ENCODE data around the gene SPOCK1. TPM values are rescaled to one million over a fixed set of nuclear protein-coding genes. Genes with fewer than 3 reads are reported as not detected.
"Not testable (repeated sequence)": the region's sequence is repeated elsewhere in the genome, so short reads cannot be mapped to it uniquely, and the experiment has no call there.

The SPOCK1 gene
- total RNA-seq: 3.7 TPM

DNA sequence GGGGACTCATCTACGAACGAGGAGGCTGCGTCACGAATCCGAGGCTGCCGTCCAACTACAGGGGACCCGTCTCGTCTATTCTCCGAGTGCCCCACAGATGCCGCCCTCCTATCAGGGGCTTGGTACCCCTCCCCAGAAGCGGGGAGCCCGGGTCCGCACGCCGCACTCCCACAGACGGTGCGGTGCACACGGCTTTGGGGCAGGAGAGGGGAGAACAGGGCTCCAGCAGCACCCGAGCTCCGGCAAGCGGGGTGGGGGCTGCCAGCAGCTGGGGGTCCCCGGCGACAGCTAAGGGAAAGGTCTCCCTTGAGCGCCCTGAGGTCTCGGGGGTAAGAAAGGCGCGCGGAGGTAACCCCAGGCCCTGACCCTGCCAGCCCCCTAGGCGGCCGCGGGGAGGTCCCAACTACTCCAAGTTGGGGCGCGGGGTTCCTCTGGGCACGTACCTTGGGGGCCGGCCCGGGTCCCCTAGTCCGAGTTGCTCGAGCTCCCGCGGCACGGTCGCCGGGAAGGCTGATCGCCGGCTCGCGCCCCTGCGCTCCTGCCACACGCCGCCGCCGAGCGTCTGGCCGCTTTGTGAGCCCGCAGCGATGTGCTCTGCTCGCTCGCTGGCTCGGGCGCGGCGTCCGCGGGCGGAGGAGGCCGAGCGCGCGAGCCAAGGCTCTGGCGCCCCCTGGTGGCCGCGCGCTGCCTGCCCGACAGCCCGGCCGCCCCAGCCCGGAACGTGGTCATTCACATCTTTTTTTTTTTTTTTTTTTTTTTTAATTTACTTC lies at the start of gene SPOCK1:
TSS of gene SPOCK1 (minus strand) at position 591 of the 770 bp plus-strand sequence.
- Histone ChIP-seq H3K9ac (ENCODE audit: low read depth in 1 of 3, low read length in 3 of 3) (peak within 1 kb of the TSS in 2 of 3 donors; percentile 69 to 76), H3K27ac (ENCODE audit: low read depth, low read length) (no peak within 1 kb of the TSS), H3K27me3 (ENCODE audit: control insufficient read depth in 3 of 3, insufficient read depth in 3 of 3, low read length in 3 of 3) (peaks cover 0 to 20% (median 9%) of the 10 kb centered on the region in 3 donors), H3K9me3 (ENCODE audit: control insufficient read depth in 3 of 3, low read length in 3 of 3) (no peaks in the 10 kb centered on the region), H3K4me1 (ENCODE audit: control insufficient read depth in 3 of 3, insufficient read depth in 3 of 3, low read length in 3 of 3) (peaks cover 7 to 12% (median 10%) of the 10 kb centered on the region in 3 donors), H3K4me3 (ENCODE audit: low read length in 3 of 3) (peak within 1 kb of the TSS; percentile 14 to 71 (median 70)), H3K36me3 (ENCODE audit: control insufficient read depth in 3 of 3, insufficient read depth in 3 of 3, low read length in 3 of 3) (no peaks in the 10 kb centered on the region)

- Histone ChIP-seq H3K36me3 (ENCODE audit: control insufficient read depth in 3 of 3, insufficient read depth in 3 of 3, low read length in 3 of 3) (no peaks in the 10 kb centered on the region), H3K4me3 (ENCODE audit: low read length in 3 of 3) (no peak overlapping the region), H3K27me3 (ENCODE audit: control insufficient read depth in 3 of 3, insufficient read depth in 3 of 3, low read length in 3 of 3) (no peaks in the 10 kb centered on the region), H3K4me1 (ENCODE audit: control insufficient read depth in 3 of 3, insufficient read depth in 3 of 3, low read length in 3 of 3) (no peaks in the 10 kb centered on the region), H3K9me3 (ENCODE audit: control insufficient read depth in 3 of 3, low read length in 3 of 3) (no peaks in the 10 kb centered on the region), H3K27ac (ENCODE audit: low read depth, low read length) (no peak overlapping the region), H3K9ac (ENCODE audit: low read depth in 1 of 3, low read length in 3 of 3) (no peak overlapping the region)
These were observed 46.8 kb upstream of the SPOCK1 start for GRCh38 chr5:137545956-137546355.

- H3K27ac ChIP-seq (ENCODE audit: low read depth, low read length); H3K9ac ChIP-seq (ENCODE audit: low read depth in 1 of 3, low read length in 3 of 3); H3K36me3 ChIP-seq (ENCODE audit: control insufficient read depth in 3 of 3, insufficient read depth in 3 of 3, low read length in 3 of 3); H3K9me3 ChIP-seq (ENCODE audit: control insufficient read depth in 3 of 3, low read length in 3 of 3); H3K4me1 ChIP-seq (ENCODE audit: control insufficient read depth in 3 of 3, insufficient read depth in 3 of 3, low read length in 3 of 3); H3K27me3 ChIP-seq (ENCODE audit: control insufficient read depth in 3 of 3, insufficient read depth in 3 of 3, low read length in 3 of 3); H3K4me3 ChIP-seq (ENCODE audit: low read length in 3 of 3): not testable (repeated sequence)
These were observed 36.3 kb upstream of the SPOCK1 start for GRCh38 chr5:137535449-137535848.

GRCh38 chr5:137533963-137534362 lies 34.8 kb upstream of the SPOCK1 start:
- H3K9me3 ChIP-seq (ENCODE audit: control insufficient read depth in 3 of 3, low read length in 3 of 3): no peaks in the 10 kb centered on the region
- no peak overlapping the region for H3K27ac ChIP-seq (ENCODE audit: low read depth, low read length)
- no peak overlapping the region for H3K4me3 ChIP-seq (ENCODE audit: low read length in 3 of 3)
- no peak overlapping the region for H3K9ac ChIP-seq (ENCODE audit: low read depth in 1 of 3, low read length in 3 of 3)
- no peaks in the 10 kb centered on the region for H3K36me3 ChIP-seq (ENCODE audit: control insufficient read depth in 3 of 3, insufficient read depth in 3 of 3, low read length in 3 of 3)
- no peaks in the 10 kb centered on the region for H3K27me3 ChIP-seq (ENCODE audit: control insufficient read depth in 3 of 3, insufficient read depth in 3 of 3, low read length in 3 of 3)
- H3K4me1 ChIP-seq (ENCODE audit: control insufficient read depth in 3 of 3, insufficient read depth in 3 of 3, low read length in 3 of 3): no peaks in the 10 kb centered on the region

DNA sequence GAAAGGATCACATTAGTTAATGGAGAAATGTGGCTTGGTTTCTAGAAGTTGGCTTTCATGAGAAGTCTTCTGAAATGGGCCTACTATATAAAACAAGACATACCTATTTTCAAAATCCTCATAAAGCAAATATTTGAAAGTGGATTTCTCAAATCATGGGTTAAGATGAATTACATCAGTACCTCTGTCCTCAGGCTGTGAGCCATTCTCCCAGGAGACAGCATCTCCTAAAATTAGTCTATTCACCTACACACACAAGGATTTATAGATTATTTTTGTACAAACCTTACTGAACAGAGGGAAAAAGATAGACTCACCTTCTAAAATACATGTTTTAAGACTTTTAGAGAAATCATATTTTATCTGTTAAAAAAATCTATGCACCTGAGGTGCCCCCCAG lies 32.1 kb upstream of the SPOCK1 start:
- no peak overlapping the region for H3K9ac ChIP-seq (ENCODE audit: low read depth in 1 of 3, low read length in 3 of 3)
- H3K4me1 ChIP-seq (ENCODE audit: control insufficient read depth in 3 of 3, insufficient read depth in 3 of 3, low read length in 3 of 3): no peaks in the 10 kb centered on the region
- H3K4me3 ChIP-seq (ENCODE audit: low read length in 3 of 3): no peak overlapping the region
- H3K27me3 ChIP-seq (ENCODE audit: control insufficient read depth in 3 of 3, insufficient read depth in 3 of 3, low read length in 3 of 3): no peaks in the 10 kb centered on the region
- H3K36me3 ChIP-seq (ENCODE audit: control insufficient read depth in 3 of 3, insufficient read depth in 3 of 3, low read length in 3 of 3): no peaks in the 10 kb centered on the region
- no peaks in the 10 kb centered on the region for H3K9me3 ChIP-seq (ENCODE audit: control insufficient read depth in 3 of 3, low read length in 3 of 3)
- no peak overlapping the region for H3K27ac ChIP-seq (ENCODE audit: low read depth, low read length)

DNA sequence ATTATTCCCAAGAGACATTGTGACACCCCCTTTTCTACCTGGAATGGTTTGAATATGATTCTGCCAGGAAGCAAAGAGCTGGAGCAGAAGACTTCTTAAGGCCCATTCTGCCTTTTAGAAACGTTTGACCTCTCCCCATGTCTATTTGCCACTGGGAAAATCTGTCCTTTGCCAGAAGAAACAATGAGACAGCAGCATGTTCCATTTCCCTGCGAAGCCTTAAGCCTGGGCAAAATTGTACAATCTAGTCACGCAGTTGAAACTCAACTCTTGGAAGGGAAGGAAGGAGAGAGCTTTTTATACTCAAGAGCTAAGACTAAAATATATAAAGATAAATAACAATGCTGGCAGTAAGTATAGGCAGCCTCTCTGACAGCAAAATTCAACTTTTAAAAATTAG lies 22.1 kb upstream of the SPOCK1 start:
- peaks cover 0 to 14% (median 0%) of the 10 kb centered on the region in 3 donors for H3K27me3 ChIP-seq (ENCODE audit: control insufficient read depth in 3 of 3, insufficient read depth in 3 of 3, low read length in 3 of 3)
- H3K9me3 ChIP-seq (ENCODE audit: control insufficient read depth in 3 of 3, low read length in 3 of 3): no peaks in the 10 kb centered on the region
- H3K4me1 ChIP-seq (ENCODE audit: control insufficient read depth in 3 of 3, insufficient read depth in 3 of 3, low read length in 3 of 3): no peaks in the 10 kb centered on the region
- H3K9ac ChIP-seq (ENCODE audit: low read depth in 1 of 3, low read length in 3 of 3): no peak overlapping the region
- H3K27ac ChIP-seq (ENCODE audit: low read depth, low read length): no peak overlapping the region
- H3K4me3 ChIP-seq (ENCODE audit: low read length in 3 of 3): no peak overlapping the region
- no peaks in the 10 kb centered on the region for H3K36me3 ChIP-seq (ENCODE audit: control insufficient read depth in 3 of 3, insufficient read depth in 3 of 3, low read length in 3 of 3)

GRCh38 chr5:137516961-137517360 lies 17.8 kb upstream of the SPOCK1 start:
- Histone ChIP-seq H3K36me3 (ENCODE audit: control insufficient read depth in 3 of 3, insufficient read depth in 3 of 3, low read length in 3 of 3) (no peaks in the 10 kb centered on the region), H3K4me1 (ENCODE audit: control insufficient read depth in 3 of 3, insufficient read depth in 3 of 3, low read length in 3 of 3) (no peaks in the 10 kb centered on the region), H3K27me3 (ENCODE audit: control insufficient read depth in 3 of 3, insufficient read depth in 3 of 3, low read length in 3 of 3) (peaks cover 0 to 18% (median 0%) of the 10 kb centered on the region in 3 donors), H3K4me3 (ENCODE audit: low read length in 3 of 3) (no peak overlapping the region), H3K9me3 (ENCODE audit: control insufficient read depth in 3 of 3, low read length in 3 of 3) (no peaks in the 10 kb centered on the region), H3K27ac (ENCODE audit: low read depth, low read length) (no peak overlapping the region), H3K9ac (ENCODE audit: low read depth in 1 of 3, low read length in 3 of 3) (no peak overlapping the region)

GRCh38 chr5:137516251-137516797 lies 17.2 kb upstream of the SPOCK1 start:
- H3K36me3 ChIP-seq (ENCODE audit: control insufficient read depth in 3 of 3, insufficient read depth in 3 of 3, low read length in 3 of 3): no peaks in the 10 kb centered on the region
- H3K4me3 ChIP-seq (ENCODE audit: low read length in 3 of 3): no peak overlapping the region
- H3K9ac ChIP-seq (ENCODE audit: low read depth in 1 of 3, low read length in 3 of 3): no peak overlapping the region
- peaks cover 0 to 18% (median 0%) of the 10 kb centered on the region in 3 donors for H3K27me3 ChIP-seq (ENCODE audit: control insufficient read depth in 3 of 3, insufficient read depth in 3 of 3, low read length in 3 of 3)
- H3K27ac ChIP-seq (ENCODE audit: low read depth, low read length): no peak overlapping the region
- H3K9me3 ChIP-seq (ENCODE audit: control insufficient read depth in 3 of 3, low read length in 3 of 3): no peaks in the 10 kb centered on the region
- no peaks in the 10 kb centered on the region for H3K4me1 ChIP-seq (ENCODE audit: control insufficient read depth in 3 of 3, insufficient read depth in 3 of 3, low read length in 3 of 3)

DNA sequence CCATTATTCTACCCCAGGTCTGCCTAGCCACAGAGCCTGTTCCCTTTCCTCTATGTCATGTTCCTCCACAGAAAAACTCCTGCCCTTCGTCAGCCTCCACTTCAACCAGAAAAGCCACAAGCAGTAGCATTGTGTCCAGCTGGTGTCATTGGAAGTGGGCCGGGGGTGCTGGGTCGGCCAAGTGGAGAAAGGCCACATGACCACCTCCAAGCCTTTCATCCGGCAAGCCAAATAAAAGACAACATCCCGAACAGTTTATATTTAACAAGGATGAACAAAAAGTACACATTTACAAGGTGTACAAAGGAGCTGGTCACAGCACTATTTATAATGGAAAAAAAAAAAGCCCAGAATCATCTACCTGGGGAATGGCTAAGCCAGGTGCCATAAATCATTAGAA lies 16.1 kb upstream of the SPOCK1 start:
- Histone ChIP-seq H3K27ac (ENCODE audit: low read depth, low read length) (no peak overlapping the region), H3K9me3 (ENCODE audit: control insufficient read depth in 3 of 3, low read length in 3 of 3) (no peaks in the 10 kb centered on the region), H3K4me1 (ENCODE audit: control insufficient read depth in 3 of 3, insufficient read depth in 3 of 3, low read length in 3 of 3) (no peaks in the 10 kb centered on the region), H3K4me3 (ENCODE audit: low read length in 3 of 3) (no peak overlapping the region), H3K36me3 (ENCODE audit: control insufficient read depth in 3 of 3, insufficient read depth in 3 of 3, low read length in 3 of 3) (no peaks in the 10 kb centered on the region), H3K9ac (ENCODE audit: low read depth in 1 of 3, low read length in 3 of 3) (no peak overlapping the region), H3K27me3 (ENCODE audit: control insufficient read depth in 3 of 3, insufficient read depth in 3 of 3, low read length in 3 of 3) (peaks cover 0 to 18% (median 4%) of the 10 kb centered on the region in 3 donors)

GRCh38 chr5:137510671-137511070 lies 11.5 kb upstream of the SPOCK1 start:
- Histone ChIP-seq H3K9me3 (ENCODE audit: control insufficient read depth in 3 of 3, low read length in 3 of 3) (no peaks in the 10 kb centered on the region), H3K4me1 (ENCODE audit: control insufficient read depth in 3 of 3, insufficient read depth in 3 of 3, low read length in 3 of 3) (no peaks in the 10 kb centered on the region), H3K27ac (ENCODE audit: low read depth, low read length) (no peak overlapping the region), H3K9ac (ENCODE audit: low read depth in 1 of 3, low read length in 3 of 3) (no peak overlapping the region), H3K27me3 (ENCODE audit: control insufficient read depth in 3 of 3, insufficient read depth in 3 of 3, low read length in 3 of 3) (peaks cover 0 to 4% (median 0%) of the 10 kb centered on the region in 3 donors), H3K4me3 (ENCODE audit: low read length in 3 of 3) (no peak overlapping the region), H3K36me3 (ENCODE audit: control insufficient read depth in 3 of 3, insufficient read depth in 3 of 3, low read length in 3 of 3) (no peaks in the 10 kb centered on the region)
